Measurements from ENCODE around the gene ADD1.

DNA sequence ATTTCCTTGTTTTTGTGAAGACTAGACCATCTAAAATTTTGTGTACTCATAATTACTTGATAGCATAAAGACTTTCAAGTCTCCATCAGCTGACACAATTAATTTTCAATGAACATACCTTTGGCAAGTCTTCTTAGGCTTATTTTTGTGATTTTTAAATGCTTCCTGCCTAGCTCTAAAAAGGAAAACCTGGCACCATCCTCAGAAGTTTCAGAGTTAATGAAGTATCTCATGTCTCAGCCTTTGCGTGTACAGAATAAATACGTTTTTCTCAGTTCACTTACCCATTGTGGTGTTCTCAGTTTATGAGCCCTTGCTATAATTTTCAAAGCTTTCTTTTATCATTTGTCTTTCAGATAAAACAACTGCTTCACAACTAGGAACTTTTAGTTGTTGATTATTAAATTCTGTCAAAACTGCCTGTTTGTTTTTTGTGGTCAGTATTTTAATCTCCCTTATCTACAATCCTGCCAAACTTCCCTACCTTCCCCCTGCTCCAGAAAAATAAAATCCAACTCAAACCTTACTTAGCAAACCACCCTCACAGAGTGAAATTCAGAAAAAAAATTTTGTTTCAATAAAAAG, 21.6 kb downstream of the ADD1 start:
- TF ChIP-seq, protein P1, sequence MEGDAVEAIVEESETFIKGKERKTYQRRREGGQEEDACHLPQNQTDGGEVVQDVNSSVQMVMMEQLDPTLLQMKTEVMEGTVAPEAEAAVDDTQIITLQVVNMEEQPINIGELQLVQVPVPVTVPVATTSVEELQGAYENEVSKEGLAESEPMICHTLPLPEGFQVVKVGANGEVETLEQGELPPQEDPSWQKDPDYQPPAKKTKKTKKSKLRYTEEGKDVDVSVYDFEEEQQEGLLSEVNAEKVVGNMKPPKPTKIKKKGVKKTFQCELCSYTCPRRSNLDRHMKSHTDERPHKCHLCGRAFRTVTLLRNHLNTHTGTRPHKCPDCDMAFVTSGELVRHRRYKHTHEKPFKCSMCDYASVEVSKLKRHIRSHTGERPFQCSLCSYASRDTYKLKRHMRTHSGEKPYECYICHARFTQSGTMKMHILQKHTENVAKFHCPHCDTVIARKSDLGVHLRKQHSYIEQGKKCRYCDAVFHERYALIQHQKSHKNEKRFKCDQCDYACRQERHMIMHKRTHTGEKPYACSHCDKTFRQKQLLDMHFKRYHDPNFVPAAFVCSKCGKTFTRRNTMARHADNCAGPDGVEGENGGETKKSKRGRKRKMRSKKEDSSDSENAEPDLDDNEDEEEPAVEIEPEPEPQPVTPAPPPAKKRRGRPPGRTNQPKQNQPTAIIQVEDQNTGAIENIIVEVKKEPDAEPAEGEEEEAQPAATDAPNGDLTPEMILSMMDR (IDR thresholded peaks at IDR 0.05) = no peak
- no peak for TF ChIP-seq POLR2A (IDR thresholded peaks at IDR 0.05)
- no peak for TF ChIP-seq EP300 (IDR thresholded peaks at IDR 0.05)
- no peak for TF ChIP-seq POLR2AphosphoS5 (IDR thresholded peaks at IDR 0.05)

All from suprapubic skin (tissue), 4 donors.